Lower lobe of right lung (tissue), 2 donors: ENCODE data around the gene RBBP5. TPM values are rescaled to one million over a fixed set of nuclear protein-coding genes. Genes with fewer than 3 reads are reported as not detected.

Source experiments
- ATAC-seq, 2 donors: fragments of 200-7000 bp; cut with Tn5 transposase; one replicate each; pipeline ENCODE4 v1.9.1; 2020 to 2022; ENCODE audit warnings: mild to moderate bottlenecking in 2 of 2, moderate library complexity in 2 of 2
- DNase-seq: peaks from one replicate; pipeline ENCODE4 v3.0.0-alpha.2; 2020
- H3K27ac ChIP-seq: fragments of 200-600 bp; one replicate; pipeline ENCODE4 v1.8.0; 2022
- H3K27me3 ChIP-seq: fragments of 200-600 bp; one replicate; pipeline ENCODE4 v1.8.0; 2022; ENCODE audit warnings: low read depth
- H3K36me3 ChIP-seq: fragments of 200-600 bp; one replicate; pipeline ENCODE4 v1.8.0; 2022; ENCODE audit warnings: mild to moderate bottlenecking
- H3K4me1 ChIP-seq: fragments of 200-600 bp; one replicate; pipeline ENCODE4 v1.8.0; 2022
- H3K4me3 ChIP-seq: fragments of 200-600 bp; one replicate; pipeline ENCODE4 v1.8.0; 2022; ENCODE audit warnings: mild to moderate bottlenecking
- H3K9me3 ChIP-seq: fragments of 200-600 bp; one replicate; pipeline ENCODE4 v1.8.0; 2022
- CTCF ChIP-seq: fragments of 200-600 bp; IDR thresholded peaks from one replicate; pipeline ENCODE4 v1.8.0; 2022; ENCODE audit warnings: antibody characterized with exemption, mild to moderate bottlenecking
- intact Hi-C: fragments of 100-400 bp; cut with DNase I; formaldehyde crosslinking; loops from one replicate; pipeline ENCODE4 v1.11.0; 2022
- total RNA-seq: library from RNA; stranded (reverse); fragmentation: NEBNext Ultra II Directional; extraction: Animal tissue kit (Norgen Biotek cat#: 25700); gene quantifications from one replicate; pipeline ENCODE4 v1.2.1, GENCODE V29; 2021
- donor health status: DM: no; HTN: yes; CAD: no; lungs with severe emphysema.

RBBP5 gene
- total RNA-seq, 1 donor from 2014 or later = 17.9 TPM

- H3K27me3 ChIP-seq = peaks cover 25% of the 10 kb centered on the region
- TF ChIP-seq CTCF = no peak
- DNase-seq = no peak
- no peaks in the 10 kb centered on the region for H3K9me3 ChIP-seq
- H3K27ac ChIP-seq = no peak overlapping the region
- H3K4me3 ChIP-seq = no peak overlapping the region
- no peaks in the 10 kb centered on the region for H3K36me3 ChIP-seq
- no peaks in the 10 kb centered on the region for H3K4me1 ChIP-seq
- no peak for ATAC-seq
- intact Hi-C loops = no loop called here
Measured at GRCh38 chr1:205038132-205038786, 83.5 kb downstream of the RBBP5 start.

- no peak for ATAC-seq
- intact Hi-C loops = no loop called here
- H3K9me3 ChIP-seq = no peaks in the 10 kb centered on the region
- H3K27me3 ChIP-seq = peaks cover 18% of the 10 kb centered on the region
- H3K4me1 ChIP-seq = no peaks in the 10 kb centered on the region
- no peak overlapping the region for H3K27ac ChIP-seq
- no peak for TF ChIP-seq CTCF
- no peak overlapping the region for H3K4me3 ChIP-seq
- no peak for DNase-seq
- no peaks in the 10 kb centered on the region for H3K36me3 ChIP-seq
Measured at GRCh38 chr1:205037539-205037938, 84.2 kb downstream of the RBBP5 start.

Other genes with a start within 250 kb of the RBBP5 start
- not detected for gene CNTN2, start 78.8 kb downstream of the RBBP5 start, total RNA-seq
- 4.1 TPM for gene TMEM81, start 37.5 kb downstream of the RBBP5 start, total RNA-seq
- 10.7 TPM for gene DSTYK, start 89.7 kb upstream of the RBBP5 start, total RNA-seq
- gene TMCC2, start 106.0 kb upstream of the RBBP5 start, total RNA-seq = 3.0 TPM
- 6.8 TPM for gene NUAK2, start 199.8 kb upstream of the RBBP5 start, total RNA-seq
- gene KLHDC8A, start 234.9 kb upstream of the RBBP5 start, total RNA-seq = 0.97 TPM